GM12891 (cell line): ENCODE data around the gene CARD18.
"Not testable (repeated sequence)": the region's sequence is repeated elsewhere in the genome, so short reads cannot be mapped to it uniquely, and the experiment has no call there.

ENCODE experiments used
- POLR2AphosphoS5 ChIP-seq: IDR thresholded peaks from 2 replicates; pipeline ENCODE4 v1.6.1; 2011; ENCODE audit warnings: low read depth, low read length, control low read depth
- POU2F2 ChIP-seq: IDR thresholded peaks from 2 replicates; pipeline ENCODE4 v1.6.1; 2011; ENCODE audit warnings: low read depth, mild to moderate bottlenecking, control low read depth, low read length, moderate library complexity

- not testable (repeated sequence) for TF ChIP-seq POU2F2, POLR2AphosphoS5
These were observed 32.2 kb downstream of the CARD18 start for GRCh38 chr11:105107226-105107825.
